ENCODE results near the gene ZNF519. TPM values are rescaled to one million over a fixed set of nuclear protein-coding genes. Genes with fewer than 3 reads are reported as not detected.

Gene ZNF519
- total and polyA plus RNA-seq, 3 donors from 2014 or later: 3.8 to 18.7 (median 12.6) TPM

- DNase-seq: no peak
- Histone ChIP-seq H3K27me3 (no peaks in the 10 kb centered on the region), H3K9me3 (no peaks in the 10 kb centered on the region), H3K36me3 (ENCODE audit: low read depth, missing control alignments) (no peaks in the 10 kb centered on the region), H3K4me3 (no peak overlapping the region), H3K4me1 (no peaks in the 10 kb centered on the region), H3K27ac (no peak overlapping the region)
- TF ChIP-seq POLR2A (IDR thresholded peaks at IDR 0.05) (no peak), CTCF (IDR thresholded peaks at IDR 0.05) (no peak)
- WGBS, 2 donors: 90 to 91% methylated on average over 2 of the region's 2 CpGs
- intact Hi-C loops (cut with DNase I; ENCODE audit: low total_unique reads): loop anchor here (10.0 kb wide), 1 partner anchor 264 kb away; the partner anchor contains the start of gene MC5R
These were observed 43.0 kb downstream of the ZNF519 start for GRCh38 chr18:14089191-14089590.

GRCh38 chr18:14086458-14087231 lies 45.6 kb downstream of the ZNF519 start:
- H3K9me3 ChIP-seq: no peaks in the 10 kb centered on the region
- H3K27ac ChIP-seq: no peak overlapping the region
- no peaks in the 10 kb centered on the region for H3K4me1 ChIP-seq
- peak; percentile 26 for DNase-seq
- no peaks in the 10 kb centered on the region for H3K27me3 ChIP-seq
- intact Hi-C loops (cut with DNase I; ENCODE audit: low total_unique reads): loop anchor here (10.0 kb wide), 1 partner anchor 262 kb away; the partner anchor contains the start of gene MC5R
- TF ChIP-seq CTCF (IDR thresholded peaks at IDR 0.05) (peak; percentile 42 to 55 (median 42)), POLR2A (IDR thresholded peaks at IDR 0.05) (no peak)
- H3K36me3 ChIP-seq (ENCODE audit: low read depth, missing control alignments): no peaks in the 10 kb centered on the region
- H3K4me3 ChIP-seq: no peak overlapping the region
- 34 to 44% methylated on average over 9 of the region's 9 CpGs for WGBS, 2 donors

- no peak overlapping the region for H3K27ac ChIP-seq
- no peaks in the 10 kb centered on the region for H3K9me3 ChIP-seq
- no peaks in the 10 kb centered on the region for H3K27me3 ChIP-seq
- intact Hi-C loops (cut with DNase I; ENCODE audit: low total_unique reads): loop anchor here (10.0 kb wide), 1 partner anchor 261 kb away; the partner anchor contains the start of gene MC5R
- 78 to 92% methylated on average over 4 to 9 of the region's 9 CpGs for WGBS, 2 donors
- no peak overlapping the region for H3K4me3 ChIP-seq
- H3K4me1 ChIP-seq: no peaks in the 10 kb centered on the region
- H3K36me3 ChIP-seq (ENCODE audit: low read depth, missing control alignments): no peaks in the 10 kb centered on the region
- TF ChIP-seq CTCF (IDR thresholded peaks at IDR 0.05): no peak
- no peak for TF ChIP-seq POLR2A (IDR thresholded peaks at IDR 0.05)
- DNase-seq: no peak
These were observed 46.3 kb downstream of the ZNF519 start for GRCh38 chr18:14085770-14086457.

- no peaks in the 10 kb centered on the region for H3K27me3 ChIP-seq
- no peaks in the 10 kb centered on the region for H3K36me3 ChIP-seq (ENCODE audit: low read depth, missing control alignments)
- WGBS, 2 donors: 91 to 96% methylated on average over 3 of the region's 3 CpGs
- intact Hi-C loops (cut with DNase I; ENCODE audit: low total_unique reads): no loop called here
- DNase-seq: no peak
- H3K4me3 ChIP-seq: no peak overlapping the region
- H3K9me3 ChIP-seq: no peaks in the 10 kb centered on the region
- H3K4me1 ChIP-seq: no peaks in the 10 kb centered on the region
- TF ChIP-seq POLR2A (IDR thresholded peaks at IDR 0.05) (no peak), CTCF (IDR thresholded peaks at IDR 0.05) (no peak)
- H3K27ac ChIP-seq: no peak overlapping the region
These were observed 57.0 kb downstream of the ZNF519 start for GRCh38 chr18:14075196-14075595.
